SKM-1 treated with dmso at 0.1 percent for 144 hours (cell line): ENCODE measurements around the gene ARL3.
"Not testable (repeated sequence)": the region's sequence is repeated elsewhere in the genome, so short reads cannot be mapped to it uniquely, and the experiment has no call there.

ENCODE experiments used
- DNase-seq: peaks from one replicate; lab custom pipeline; 2025; ENCODE audit not compliant: unreplicated experiment; lab: John Stamatoyannopoulos, UW

ARL3 gene

GRCh38 chr10:102673819-102674511 lies 40.2 kb downstream of the ARL3 start:
- DNase-seq, result no peak

GRCh38 chr10:102673236-102673818 lies 40.9 kb downstream of the ARL3 start:
- no peak for DNase-seq

GRCh38 chr10:102670871-102671434 lies 43.2 kb downstream of the ARL3 start:
- DNase-seq, result no peak

- no peak for DNase-seq
Observed at GRCh38 chr10:102670065-102670670, 44.0 kb downstream of the ARL3 start.

- no peak for DNase-seq
Observed at GRCh38 chr10:102669206-102670064, 44.8 kb downstream of the ARL3 start.

- DNase-seq, result no peak
Observed at GRCh38 chr10:102668326-102669107, 45.7 kb downstream of the ARL3 start.

- not testable (repeated sequence) for DNase-seq
Observed at GRCh38 chr10:102667411-102667810, 46.8 kb downstream of the ARL3 start.

GRCh38 chr10:102665904-102666509 lies 48.2 kb downstream of the ARL3 start:
- no peak for DNase-seq

- DNase-seq, result no peak
Observed at GRCh38 chr10:102661658-102662028, 52.6 kb downstream of the ARL3 start.

GRCh38 chr10:102660888-102661657 lies 53.1 kb downstream of the ARL3 start:
- DNase-seq, result no peak

GRCh38 chr10:102658802-102659201 lies 55.4 kb downstream of the ARL3 start:
- no peak for DNase-seq

GRCh38 chr10:102657984-102658724 lies 56.0 kb downstream of the ARL3 start:
- DNase-seq, result no peak

GRCh38 chr10:102657451-102657850 lies 56.7 kb downstream of the ARL3 start:
- no peak for DNase-seq

GRCh38 chr10:102656791-102657371 lies 57.3 kb downstream of the ARL3 start:
- DNase-seq, result no peak

GRCh38 chr10:102656026-102656425 lies 58.2 kb downstream of the ARL3 start:
- no peak for DNase-seq

- DNase-seq, result no peak
Observed at GRCh38 chr10:102654969-102655368, 59.2 kb downstream of the ARL3 start.

- no peak for DNase-seq
Observed at GRCh38 chr10:102654566-102654965, 59.6 kb downstream of the ARL3 start.

GRCh38 chr10:102653060-102653459 lies 61.1 kb downstream of the ARL3 start:
- DNase-seq, result no peak
